ENCODE results near the gene C9orf40.

The C9orf40 gene

GRCh38 chr9:74910036-74910435 lies 42.7 kb downstream of the C9orf40 start:
- TF ChIP-seq CTCF (IDR thresholded peaks at IDR 0.05; ENCODE audit: low read depth, low read length): no peak
- DNase-seq (ENCODE audit: low read depth, low spot score): no peak
- in situ Hi-C loops (cut with HindIII; ENCODE audit: low sequenced_read_pairs): no loop called here
- no peak overlapping the region for H3K4me3 ChIP-seq (ENCODE audit: low read depth, low read length)

GRCh38 chr9:74908665-74909064 lies 44.0 kb downstream of the C9orf40 start:
- DNase-seq (ENCODE audit: low read depth, low spot score): no peak
- in situ Hi-C loops (cut with HindIII; ENCODE audit: low sequenced_read_pairs): no loop called here
- TF ChIP-seq CTCF (IDR thresholded peaks at IDR 0.05; ENCODE audit: low read depth, low read length): no peak
- no peak overlapping the region for H3K4me3 ChIP-seq (ENCODE audit: low read depth, low read length)

- in situ Hi-C loops (cut with HindIII; ENCODE audit: low sequenced_read_pairs): no loop called here
- no peak overlapping the region for H3K4me3 ChIP-seq (ENCODE audit: low read depth, low read length)
- no peak for DNase-seq (ENCODE audit: low read depth, low spot score)
- TF ChIP-seq CTCF (IDR thresholded peaks at IDR 0.05; ENCODE audit: low read depth, low read length): no peak
These were observed 45.6 kb downstream of the C9orf40 start for GRCh38 chr9:74907085-74907484.

GRCh38 chr9:74901001-74901400 lies 51.7 kb downstream of the C9orf40 start:
- in situ Hi-C loops (cut with HindIII; ENCODE audit: low sequenced_read_pairs): no loop called here
- DNase-seq (ENCODE audit: low read depth, low spot score): no peak
- no peak overlapping the region for H3K4me3 ChIP-seq (ENCODE audit: low read depth, low read length)
- TF ChIP-seq CTCF (IDR thresholded peaks at IDR 0.05; ENCODE audit: low read depth, low read length): no peak
